HPDE6-E6E7 (cell line): ENCODE measurements around the gene NOXA1.
A peak's percentile ranks its signal among the peaks of the same experiment; 100 is the strongest.

Source experiments
- DNase-seq: peaks from one replicate; pipeline ENCODE4 v3.0.0; 2011; ENCODE audit warnings: missing footprints; ENCODE audit errors: extremely low spot score

NOXA1 gene

GRCh38 chr9:137423514-137424291, 510 bp downstream of the NOXA1 start:
- no peak for DNase-seq

- no peak for DNase-seq
These were observed 3.0 kb downstream of the NOXA1 start for GRCh38 chr9:137426018-137426681.

- DNase-seq = no peak
These were observed 4.5 kb downstream of the NOXA1 start for GRCh38 chr9:137427454-137428310.

GRCh38 chr9:137428311-137428630, 5.1 kb downstream of the NOXA1 start:
- no peak for DNase-seq

GRCh38 chr9:137428841-137429545, 5.8 kb downstream of the NOXA1 start:
- DNase-seq = no peak

- no peak for DNase-seq
These were observed 6.3 kb downstream of the NOXA1 start for GRCh38 chr9:137429546-137429890.

GRCh38 chr9:137429974-137430722, 7.0 kb downstream of the NOXA1 start:
- no peak for DNase-seq

- DNase-seq = no peak
These were observed 7.7 kb downstream of the NOXA1 start for GRCh38 chr9:137430723-137431415.

- DNase-seq = no peak
These were observed 8.3 kb downstream of the NOXA1 start for GRCh38 chr9:137431416-137431931.

- DNase-seq = no peak
These were observed 9.6 kb downstream of the NOXA1 start for GRCh38 chr9:137432687-137433348.

- DNase-seq = no peak
These were observed 10.2 kb downstream of the NOXA1 start for GRCh38 chr9:137433349-137433915.

GRCh38 chr9:137433916-137434431, 10.8 kb downstream of the NOXA1 start:
- no peak for DNase-seq

- no peak for DNase-seq
These were observed 11.5 kb downstream of the NOXA1 start for GRCh38 chr9:137434498-137435380.

GRCh38 chr9:137435381-137435891, 12.2 kb downstream of the NOXA1 start:
- DNase-seq = no peak

- DNase-seq = peak; percentile 94
These were observed 13.0 kb downstream of the NOXA1 start for GRCh38 chr9:137435980-137436760.

GRCh38 chr9:137436761-137437600, 13.8 kb downstream of the NOXA1 start:
- DNase-seq = no peak
